ENCODE results near the gene BEGAIN. TPM values are rescaled to one million over a fixed set of nuclear protein-coding genes. Genes with fewer than 3 reads are reported as not detected.
A peak's percentile ranks its signal among the peaks of the same experiment; 100 is the strongest.

Gene BEGAIN
- total RNA-seq, 4 donors from 2014 or later = 9.6 to 17.0 (median 11.6) TPM

- Histone ChIP-seq H3K4me1 (peaks cover 0 to 57% (median 10%) of the 10 kb centered on the region in 4 donors), H3K4me3 (no peak overlapping the region), H3K36me3 (peaks cover 0 to 17% (median 0%) of the 10 kb centered on the region in 3 donors), H3K27me3 (no peaks in the 10 kb centered on the region), H3K27ac (peak overlapping the region in 1 of 4 donors; percentile 11), H3K9me3 (no peaks in the 10 kb centered on the region)
- DNase-seq (ENCODE audit: low spot score in 2 of 2) = no peak
- TF ChIP-seq EP300 (IDR thresholded peaks at IDR 0.05) (no peak), POLR2A (IDR thresholded peaks at IDR 0.05) (no peak)
- TF ChIP-seq, protein P1, sequence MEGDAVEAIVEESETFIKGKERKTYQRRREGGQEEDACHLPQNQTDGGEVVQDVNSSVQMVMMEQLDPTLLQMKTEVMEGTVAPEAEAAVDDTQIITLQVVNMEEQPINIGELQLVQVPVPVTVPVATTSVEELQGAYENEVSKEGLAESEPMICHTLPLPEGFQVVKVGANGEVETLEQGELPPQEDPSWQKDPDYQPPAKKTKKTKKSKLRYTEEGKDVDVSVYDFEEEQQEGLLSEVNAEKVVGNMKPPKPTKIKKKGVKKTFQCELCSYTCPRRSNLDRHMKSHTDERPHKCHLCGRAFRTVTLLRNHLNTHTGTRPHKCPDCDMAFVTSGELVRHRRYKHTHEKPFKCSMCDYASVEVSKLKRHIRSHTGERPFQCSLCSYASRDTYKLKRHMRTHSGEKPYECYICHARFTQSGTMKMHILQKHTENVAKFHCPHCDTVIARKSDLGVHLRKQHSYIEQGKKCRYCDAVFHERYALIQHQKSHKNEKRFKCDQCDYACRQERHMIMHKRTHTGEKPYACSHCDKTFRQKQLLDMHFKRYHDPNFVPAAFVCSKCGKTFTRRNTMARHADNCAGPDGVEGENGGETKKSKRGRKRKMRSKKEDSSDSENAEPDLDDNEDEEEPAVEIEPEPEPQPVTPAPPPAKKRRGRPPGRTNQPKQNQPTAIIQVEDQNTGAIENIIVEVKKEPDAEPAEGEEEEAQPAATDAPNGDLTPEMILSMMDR (IDR thresholded peaks at IDR 0.05) = no peak
- WGBS, 2 donors = 88 to 94% methylated on average over 11 to 14 of the region's 15 CpGs
Observed at GRCh38 chr14:100544506-100545141, 42.6 kb downstream of the BEGAIN start.

DNA sequence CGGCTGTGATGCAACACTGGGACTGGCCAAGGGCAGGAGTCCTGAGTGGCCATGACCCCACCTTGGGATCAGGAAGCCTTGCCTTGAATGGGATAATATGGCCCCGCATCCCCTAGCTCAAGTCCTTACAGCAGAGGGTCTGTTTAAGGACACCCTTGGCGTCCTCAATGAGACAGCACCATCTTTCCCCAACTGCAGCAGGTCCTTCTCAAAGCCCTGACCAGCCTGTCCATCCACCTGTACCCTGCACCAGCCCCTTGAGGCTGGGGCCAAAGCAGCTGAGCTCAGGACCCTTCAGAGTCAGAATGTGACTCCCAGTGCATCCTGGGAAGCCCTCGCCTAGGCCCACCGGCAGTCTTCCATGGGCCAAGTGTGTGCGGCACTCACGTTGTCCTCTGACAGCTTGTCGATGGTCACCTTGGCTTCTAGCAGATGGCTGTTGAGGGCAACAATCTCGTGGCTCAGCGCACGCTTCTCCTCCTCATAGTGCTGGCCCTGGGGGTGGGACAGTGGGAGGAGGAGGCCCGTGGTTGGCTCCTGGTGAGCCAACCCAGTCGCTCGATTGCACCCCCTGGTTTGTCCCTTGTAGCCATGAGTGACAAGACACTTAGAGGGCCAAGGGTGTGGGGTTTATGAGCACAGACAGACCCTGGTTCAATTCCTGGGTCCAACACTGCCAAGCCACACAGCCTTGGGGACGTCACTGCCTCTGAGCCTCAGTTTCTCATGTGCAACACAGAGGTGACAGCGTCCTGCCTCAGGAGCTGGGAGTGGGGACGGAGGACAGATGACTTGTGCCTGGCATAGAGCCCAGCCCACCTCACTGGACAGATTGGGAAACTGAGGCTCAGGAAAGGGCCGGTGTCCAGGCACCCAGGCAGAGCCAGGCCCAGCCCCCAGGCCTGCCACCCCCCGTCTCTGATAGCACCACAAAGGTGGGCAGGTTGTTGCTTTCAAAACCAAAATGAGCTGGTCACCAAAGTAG is 43.5 kb downstream of the BEGAIN start:
- no peak for TF ChIP-seq EP300 (IDR thresholded peaks at IDR 0.05)
- TF ChIP-seq POLR2A (IDR thresholded peaks at IDR 0.05) = no peak
- TF ChIP-seq, protein P1 (IDR thresholded peaks at IDR 0.05) = no peak
- DNase-seq (ENCODE audit: low spot score in 2 of 2) = no peak
- no peaks in the 10 kb centered on the region for H3K27me3 ChIP-seq
- no peak overlapping the region for H3K4me3 ChIP-seq
- H3K36me3 ChIP-seq = peaks cover 0 to 17% (median 0%) of the 10 kb centered on the region in 3 donors
- H3K9me3 ChIP-seq = no peaks in the 10 kb centered on the region
- 84 to 90% methylated on average over 19 of the region's 19 CpGs for WGBS, 2 donors
- peaks cover 0 to 62% (median 11%) of the 10 kb centered on the region in 4 donors for H3K4me1 ChIP-seq
- H3K27ac ChIP-seq = no peak overlapping the region

- 85 to 88% methylated on average over 12 of the region's 12 CpGs for WGBS, 2 donors
- Histone ChIP-seq H3K4me1 (peaks cover 0 to 63% (median 12%) of the 10 kb centered on the region in 4 donors), H3K27ac (no peak overlapping the region), H3K9me3 (no peaks in the 10 kb centered on the region), H3K27me3 (no peaks in the 10 kb centered on the region), H3K36me3 (peaks cover 0 to 17% (median 0%) of the 10 kb centered on the region in 3 donors), H3K4me3 (no peak overlapping the region)
- no peak for DNase-seq (ENCODE audit: low spot score in 2 of 2)
- TF ChIP-seq, protein P1 (IDR thresholded peaks at IDR 0.05) = no peak
- no peak for TF ChIP-seq EP300 (IDR thresholded peaks at IDR 0.05)
- TF ChIP-seq POLR2A (IDR thresholded peaks at IDR 0.05) = no peak
Observed at GRCh38 chr14:100542619-100543205, 44.5 kb downstream of the BEGAIN start.

- peaks cover 0 to 61% (median 7%) of the 10 kb centered on the region in 4 donors for H3K4me1 ChIP-seq
- TF ChIP-seq EP300 (IDR thresholded peaks at IDR 0.05) (no peak), POLR2A (IDR thresholded peaks at IDR 0.05) (no peak)
- TF ChIP-seq, protein P1 (IDR thresholded peaks at IDR 0.05) = no peak
- H3K4me3 ChIP-seq = no peak overlapping the region
- H3K36me3 ChIP-seq = peaks cover 0 to 17% (median 0%) of the 10 kb centered on the region in 3 donors
- H3K27me3 ChIP-seq = no peaks in the 10 kb centered on the region
- peak overlapping the region in 1 of 4 donors; percentile 92 for H3K27ac ChIP-seq
- DNase-seq (ENCODE audit: low spot score in 2 of 2) = no peak
- WGBS, 2 donors = 83 to 85% methylated on average over 20 to 23 of the region's 24 CpGs
- no peaks in the 10 kb centered on the region for H3K9me3 ChIP-seq
Observed at GRCh38 chr14:100541621-100542560, 45.3 kb downstream of the BEGAIN start.
